ENCODE results near the gene GATA6. TPM values are rescaled to one million over a fixed set of nuclear protein-coding genes. Genes with fewer than 3 reads are reported as not detected.

GATA6 gene
- total and polyA plus RNA-seq, 2 of the 8 experiments (the other 6 are each of a cell fraction or from before 2014, with no cell fraction given), result 0.09 TPM; not detected in 1

- TF ChIP-seq KDM1A (IDR thresholded peaks at IDR 0.05; ENCODE audit: borderline replicate concordance, low read length), result no peak
- no peak for TF ChIP-seq RXRA (IDR thresholded peaks at IDR 0.05; ENCODE audit: insufficient read depth, low read depth, low read length)
- TF ChIP-seq GABPA (IDR thresholded peaks at IDR 0.05; ENCODE audit: borderline replicate concordance, insufficient read depth, low read length), result no peak
- no peak for TF ChIP-seq BRCA1 (IDR thresholded peaks at IDR 0.05; ENCODE audit: low read depth, low read length)
- TF ChIP-seq POU5F1 (IDR thresholded peaks at IDR 0.05; ENCODE audit: low read depth, low read length), result no peak
- no peak for TF ChIP-seq USF2 (IDR thresholded peaks at IDR 0.05; ENCODE audit: low read length)
- no peak for TF ChIP-seq SP2 (IDR thresholded peaks at IDR 0.05; ENCODE audit: low read length)
- 0 out of 2 replicates have a peak, but pooled peaks have one; percentile 9 for TF ChIP-seq SP1 (IDR thresholded peaks at IDR 0.05; ENCODE audit: low read depth, low read length)
- no peak for TF ChIP-seq SRF (IDR thresholded peaks at IDR 0.05; ENCODE audit: low read depth, low read length)
- TF ChIP-seq KDM5A (IDR thresholded peaks at IDR 0.05; ENCODE audit: low read length), result no peak
- TF ChIP-seq POLR2AphosphoS5 (IDR thresholded peaks at IDR 0.05; ENCODE audit: low read depth, low read length), result no peak
- TF ChIP-seq, protein P1, sequence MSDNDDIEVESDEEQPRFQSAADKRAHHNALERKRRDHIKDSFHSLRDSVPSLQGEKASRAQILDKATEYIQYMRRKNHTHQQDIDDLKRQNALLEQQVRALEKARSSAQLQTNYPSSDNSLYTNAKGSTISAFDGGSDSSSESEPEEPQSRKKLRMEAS (IDR thresholded peaks at IDR 0.05), result peak; percentile 7; the same call in 1 of the 2 replicates
- no peak for TF ChIP-seq CEBPB (IDR thresholded peaks at IDR 0.05; ENCODE audit: low read depth, low read length)
- peak; percentile 61 for TF ChIP-seq KDM4A (IDR thresholded peaks at IDR 0.05; ENCODE audit: low read depth, low read length, severe bottlenecking)
- no peak for TF ChIP-seq ASH2L (IDR thresholded peaks at IDR 0.05; ENCODE audit: low read length)
- TF ChIP-seq, protein P2, sequence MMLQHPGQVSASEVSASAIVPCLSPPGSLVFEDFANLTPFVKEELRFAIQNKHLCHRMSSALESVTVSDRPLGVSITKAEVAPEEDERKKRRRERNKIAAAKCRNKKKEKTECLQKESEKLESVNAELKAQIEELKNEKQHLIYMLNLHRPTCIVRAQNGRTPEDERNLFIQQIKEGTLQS (IDR thresholded peaks at IDR 0.05; ENCODE audit: insufficient read depth, low read depth, low read length), result no peak
- TF ChIP-seq SIX5 (IDR thresholded peaks at IDR 0.05; ENCODE audit: low read depth, low read length), result no peak
- no peak for TF ChIP-seq ATF2 (IDR thresholded peaks at IDR 0.05; ENCODE audit: low read length)
- TF ChIP-seq PHF8 (conservative IDR thresholded peaks at IDR 0.05; ENCODE audit: low read depth, low read length), result 0 out of 2 replicates have a peak, but pooled peaks have one; percentile 27
- peak; percentile 57 for TF ChIP-seq RBBP5 (IDR thresholded peaks at IDR 0.05; ENCODE audit: borderline replicate concordance, low read depth, low read length)
- TF ChIP-seq GTF2F1 (IDR thresholded peaks at IDR 0.05; ENCODE audit: borderline replicate concordance, low read depth, low read length), result no peak
Measured at GRCh38 chr18:22169011-22169888, at the start of gene GATA6 (continued).
